NB4 (cell line): Measurements from ENCODE around the gene NTN1.

Experiments used
- CTCF ChIP-seq: IDR thresholded peaks from one replicate; pipeline ENCODE4 v1.5.1; 2012; ENCODE audit warnings: low read depth, low read length
- MYC ChIP-seq: IDR thresholded peaks from 2 replicates; pipeline ENCODE4 v1.6.1; 2011; ENCODE audit warnings: low read depth, low read length
- POLR2A ChIP-seq: IDR thresholded peaks from 2 replicates; pipeline ENCODE4 v1.6.1; 2011; ENCODE audit warnings: mild to moderate bottlenecking; ENCODE audit not compliant: insufficient read length; ENCODE audit errors: extremely low read depth
- TF ChIP-seq, protein P1 (sequence below): IDR thresholded peaks from 2 replicates; pipeline ENCODE4 v1.6.1; 2011; ENCODE audit warnings: low read depth, low read length

DNA sequence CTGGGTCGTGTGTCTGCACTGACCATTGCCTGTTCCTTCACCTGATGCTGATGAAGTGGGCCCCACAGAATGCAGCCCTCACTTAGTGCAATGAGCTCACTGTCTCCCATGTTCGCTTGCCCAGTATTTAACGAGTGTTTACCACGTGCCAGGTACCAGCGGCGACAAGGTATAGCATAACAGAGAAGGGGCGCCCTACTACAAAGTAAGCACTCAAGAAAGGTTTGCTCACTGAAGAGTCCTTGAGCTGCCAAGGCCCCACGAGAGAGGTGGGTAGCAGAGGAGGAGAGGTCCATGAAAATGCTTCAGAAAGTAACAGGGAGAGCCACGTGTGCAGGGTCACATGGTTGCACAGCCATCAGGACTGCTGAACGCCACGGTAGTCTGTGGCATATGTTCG, 230.0 kb downstream of the NTN1 start:
- no peak for TF ChIP-seq CTCF
- TF ChIP-seq POLR2A: no peak
- TF ChIP-seq, protein P1, sequence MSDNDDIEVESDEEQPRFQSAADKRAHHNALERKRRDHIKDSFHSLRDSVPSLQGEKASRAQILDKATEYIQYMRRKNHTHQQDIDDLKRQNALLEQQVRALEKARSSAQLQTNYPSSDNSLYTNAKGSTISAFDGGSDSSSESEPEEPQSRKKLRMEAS: no peak
- no peak for TF ChIP-seq MYC
